SKM-1 treated with dmso at 0.1 percent for 144 hours (cell line): ENCODE measurements around the gene GABRG2.
"Not testable (repeated sequence)": the region's sequence is repeated elsewhere in the genome, so short reads cannot be mapped to it uniquely, and the experiment has no call there.

Source experiments
- DNase-seq: peaks from one replicate; lab custom pipeline; 2025; ENCODE audit not compliant: unreplicated experiment; lab: John Stamatoyannopoulos, UW

Gene GABRG2

DNA sequence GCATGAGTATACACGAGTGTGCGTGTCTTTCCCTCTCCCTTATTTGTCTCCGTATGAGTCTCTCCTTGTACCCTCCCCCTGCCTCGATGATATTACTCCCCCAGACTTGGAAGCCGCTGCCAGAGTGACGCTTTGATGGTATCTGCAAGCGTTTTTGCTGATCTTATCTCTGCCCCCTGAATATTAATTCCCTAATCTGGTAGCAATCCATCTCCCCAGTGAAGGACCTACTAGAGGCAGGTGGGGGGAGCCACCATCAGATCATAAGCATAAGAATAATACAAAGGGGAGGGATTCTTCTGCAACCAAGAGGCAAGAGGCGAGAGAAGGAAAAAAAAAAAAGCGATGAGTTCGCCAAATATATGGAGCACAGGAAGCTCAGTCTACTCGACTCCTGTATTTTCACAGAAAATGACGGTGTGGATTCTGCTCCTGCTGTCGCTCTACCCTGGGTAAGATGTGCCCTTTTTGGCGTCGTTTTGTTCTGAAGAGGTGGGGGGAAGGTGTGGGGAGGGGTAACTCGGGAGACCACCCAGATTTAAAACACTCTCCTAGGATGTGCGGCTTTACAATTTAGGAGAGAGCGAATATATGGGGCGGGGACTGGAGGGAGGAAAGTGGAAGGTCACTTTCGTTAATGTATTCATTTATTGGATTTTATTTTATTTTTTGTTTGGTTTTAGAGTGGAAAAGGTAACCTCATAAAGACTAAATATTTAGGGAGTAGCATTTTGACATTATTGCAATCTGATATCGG lies at the start of gene GABRG2:
Gene GABRG2, plus strand, starts transcription at position 119 of the 757 bp plus-strand sequence. Its CDS starts 227 bp downstream, at position 346.
- no peak for DNase-seq

DNA sequence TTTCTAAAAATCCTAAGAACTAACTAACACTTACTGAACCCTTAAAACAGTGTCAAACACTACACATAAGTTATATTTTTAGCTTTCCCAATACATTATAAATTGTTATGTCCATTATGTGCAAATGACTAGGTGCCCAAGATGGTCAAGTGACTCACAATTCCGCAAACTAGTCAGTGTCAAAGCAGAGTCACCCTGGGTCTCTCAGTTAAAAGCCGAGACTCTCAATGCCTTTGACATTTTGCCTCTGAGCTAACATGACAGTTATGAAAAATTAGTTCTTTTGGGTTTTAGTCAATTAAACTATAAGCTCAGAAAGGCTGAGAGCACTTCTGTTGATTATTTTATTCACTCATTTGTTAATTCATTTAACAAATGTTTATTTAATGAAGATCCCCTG lies 42.3 kb upstream of the GABRG2 start:
- DNase-seq: no peak

DNA sequence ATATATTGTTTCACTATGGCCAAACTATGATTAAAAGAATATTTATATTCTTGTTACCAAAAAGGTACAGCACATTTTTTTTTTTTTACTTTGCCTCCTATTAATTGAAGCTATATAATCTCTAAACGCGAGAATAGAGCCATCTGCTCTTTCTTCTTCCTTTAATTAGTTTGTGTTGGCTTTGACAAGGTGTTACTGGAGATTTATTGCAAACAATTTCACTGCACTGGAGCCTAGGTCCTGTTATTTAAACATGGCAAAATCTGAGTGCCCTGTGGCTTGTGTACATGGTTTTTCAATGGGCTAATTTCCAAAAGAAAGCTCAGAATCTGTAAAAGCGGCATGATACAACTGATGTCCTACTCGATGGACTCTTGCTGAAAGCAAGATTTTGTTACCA lies 40.8 kb upstream of the GABRG2 start:
- no peak for DNase-seq

DNA sequence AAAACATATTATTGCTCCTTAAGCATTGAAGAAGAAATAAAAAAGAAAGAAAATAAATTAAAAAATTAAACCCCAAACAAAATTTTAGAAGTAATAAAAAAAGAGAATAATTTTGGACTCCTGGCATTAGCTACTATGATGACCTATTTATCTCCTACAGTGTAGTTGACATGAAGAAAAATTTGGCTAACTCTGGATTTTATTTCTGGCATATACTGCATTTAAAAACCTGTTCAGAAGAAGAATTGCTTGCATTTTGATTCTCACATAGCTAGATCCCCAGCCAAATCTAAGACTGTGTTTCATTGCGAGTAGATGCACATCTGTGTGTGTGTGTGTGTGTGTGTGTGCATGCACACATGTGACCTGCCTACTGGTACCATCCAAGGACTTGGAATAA lies 30.1 kb upstream of the GABRG2 start:
- no peak for DNase-seq

DNA sequence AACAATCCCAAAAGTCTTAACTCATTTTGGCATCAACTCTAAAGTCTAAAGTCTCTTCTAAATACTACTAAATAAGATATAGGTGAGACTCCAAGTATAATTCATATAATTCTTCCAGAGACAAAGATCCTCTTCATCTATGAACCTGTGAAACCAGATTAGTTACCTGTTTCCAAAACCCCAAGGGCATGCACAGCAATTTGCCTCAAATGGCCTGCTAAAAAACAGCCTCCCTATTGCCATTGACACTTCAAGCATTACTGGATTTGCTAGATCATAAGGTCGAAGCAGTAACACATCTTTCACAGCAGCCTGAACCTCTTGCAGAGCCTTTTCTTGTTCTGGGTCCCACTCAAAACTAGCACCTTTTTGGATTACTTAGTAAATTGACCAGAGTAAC lies 20.3 kb upstream of the GABRG2 start:
- no peak for DNase-seq

DNA sequence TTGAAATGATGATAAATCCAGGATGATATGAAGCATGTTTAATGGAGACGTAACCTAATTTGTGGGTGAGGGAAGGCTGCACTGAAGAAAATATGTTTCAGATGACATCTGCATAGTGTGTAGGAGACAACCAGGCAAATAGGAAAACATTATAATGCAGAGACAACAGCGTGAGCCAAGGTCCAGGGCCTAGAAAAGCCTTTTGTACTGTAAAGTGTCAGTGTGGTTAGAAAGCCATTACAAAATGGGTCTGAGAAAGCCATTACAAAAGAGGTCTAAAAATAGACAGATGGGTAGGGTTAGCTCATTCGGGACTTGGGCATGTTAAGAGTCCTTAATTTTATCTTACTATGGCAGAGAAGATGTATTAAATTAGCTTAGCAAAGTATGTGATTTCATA lies 14.9 kb upstream of the GABRG2 start:
- peak; percentile 44 for DNase-seq

DNA sequence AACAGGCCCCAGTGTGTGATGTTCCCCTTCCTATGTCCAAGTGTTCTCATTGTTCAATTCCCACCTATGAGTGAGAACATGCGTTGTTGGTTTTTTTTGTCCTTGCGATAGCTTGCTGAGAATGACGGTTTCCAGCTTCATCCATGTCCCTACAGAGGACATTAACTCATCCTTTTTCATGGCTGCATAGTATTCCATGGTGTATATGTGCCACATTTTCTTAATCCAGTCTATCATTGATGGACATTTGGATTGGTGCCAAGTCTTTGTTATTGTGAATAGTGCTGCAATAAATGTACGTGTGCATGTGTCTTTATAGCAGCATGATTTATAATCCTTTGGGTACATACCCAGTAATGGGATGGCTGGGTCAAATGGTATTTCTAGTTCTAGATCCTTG lies 12.5 kb upstream of the GABRG2 start:
- DNase-seq: not testable (repeated sequence)

DNA sequence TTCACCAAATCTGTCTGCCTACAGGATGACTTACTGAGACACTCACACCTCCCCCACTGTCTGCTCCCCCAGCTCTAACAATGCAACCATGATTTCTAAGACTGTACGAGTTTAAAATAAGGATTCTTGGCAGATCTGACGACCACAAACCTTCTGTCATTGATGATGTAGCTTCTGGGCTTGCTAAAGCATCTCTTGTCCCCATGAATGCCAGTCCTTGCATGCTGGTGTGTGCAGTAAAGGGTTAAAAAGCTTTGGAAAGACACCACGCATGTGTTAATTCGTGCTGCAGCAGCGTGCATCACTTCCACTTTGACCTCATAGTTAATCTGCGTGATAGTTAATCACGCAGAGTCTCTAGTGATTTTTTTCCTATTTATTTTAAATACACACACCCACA lies 411 bp upstream of the GABRG2 start:
- no peak for DNase-seq

DNA sequence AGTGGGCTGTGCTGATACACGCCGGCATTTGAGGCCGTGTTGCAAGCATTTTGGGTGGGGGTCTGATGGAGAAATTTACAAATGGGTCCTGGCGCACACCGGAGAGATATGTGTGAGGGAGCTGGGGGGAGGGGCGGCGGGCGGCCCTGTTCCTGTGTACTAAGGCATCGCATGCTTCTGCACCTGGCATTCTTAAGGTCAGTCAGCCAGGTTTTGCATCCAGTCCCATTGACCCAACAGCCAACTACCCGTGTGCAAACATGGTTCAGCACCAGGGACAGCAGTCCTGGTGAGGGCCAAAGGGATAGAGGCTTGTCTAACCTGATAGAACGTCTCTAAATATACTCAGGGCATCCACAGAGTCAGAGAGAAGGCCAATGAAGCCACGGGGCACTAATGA lies 839 bp downstream of the GABRG2 start:
- DNase-seq: no peak

DNA sequence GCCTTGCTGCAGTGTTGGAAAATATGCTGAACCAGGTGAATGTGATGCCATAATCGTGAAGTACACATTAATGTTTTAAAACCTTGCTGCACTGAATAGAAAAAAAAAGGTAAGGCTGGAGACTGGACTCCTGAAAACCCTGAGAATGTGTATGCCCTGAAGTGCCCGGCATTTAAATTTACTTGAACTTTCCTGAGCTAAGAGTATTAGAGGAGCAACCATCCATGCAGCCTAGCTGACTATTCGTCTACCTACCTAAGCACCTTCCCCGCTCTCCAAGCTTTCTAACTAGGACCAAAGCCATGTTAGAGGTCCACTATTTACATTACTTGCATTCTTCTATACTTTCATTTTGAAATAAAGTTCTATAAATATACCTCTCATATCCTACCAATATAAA lies 1.4 kb downstream of the GABRG2 start:
- DNase-seq: no peak

DNA sequence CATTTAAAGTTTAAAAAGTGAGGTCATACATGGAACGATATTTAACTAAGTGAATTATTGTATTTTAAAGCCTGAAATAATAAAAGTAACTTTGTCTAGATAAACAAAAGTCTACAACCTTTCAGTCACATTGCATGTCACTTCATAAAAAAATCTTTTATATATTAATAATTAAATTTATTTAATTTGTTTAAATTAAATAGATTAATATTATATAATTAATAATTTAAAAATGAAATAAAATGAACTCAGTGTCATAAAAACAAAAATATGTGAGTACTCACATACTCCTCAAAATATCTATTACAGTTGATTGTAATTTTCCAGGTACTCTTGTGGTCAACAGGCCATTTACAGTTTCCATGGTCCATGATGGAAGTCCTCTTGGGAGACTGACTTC lies 11.2 kb downstream of the GABRG2 start:
- DNase-seq: no peak

DNA sequence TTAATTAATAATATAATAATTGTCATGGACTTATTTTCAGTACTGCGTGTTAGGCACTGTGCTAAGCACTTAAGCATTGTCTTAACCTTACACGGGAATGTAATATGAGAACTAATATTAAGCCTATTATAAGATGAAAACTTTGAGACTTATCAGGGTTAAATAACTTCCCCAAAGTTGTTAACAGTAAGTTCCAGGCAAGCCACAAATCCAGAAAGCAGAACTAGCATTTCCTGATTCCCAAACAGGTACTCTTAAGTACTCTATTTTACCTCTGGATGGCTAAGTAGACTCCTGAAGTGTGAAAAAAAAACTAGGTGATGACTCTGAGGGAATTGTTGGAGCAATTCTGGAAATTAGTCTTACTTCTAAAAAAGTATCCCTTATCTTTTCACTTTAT lies 23.8 kb downstream of the GABRG2 start:
- DNase-seq: peak; percentile 1

DNA sequence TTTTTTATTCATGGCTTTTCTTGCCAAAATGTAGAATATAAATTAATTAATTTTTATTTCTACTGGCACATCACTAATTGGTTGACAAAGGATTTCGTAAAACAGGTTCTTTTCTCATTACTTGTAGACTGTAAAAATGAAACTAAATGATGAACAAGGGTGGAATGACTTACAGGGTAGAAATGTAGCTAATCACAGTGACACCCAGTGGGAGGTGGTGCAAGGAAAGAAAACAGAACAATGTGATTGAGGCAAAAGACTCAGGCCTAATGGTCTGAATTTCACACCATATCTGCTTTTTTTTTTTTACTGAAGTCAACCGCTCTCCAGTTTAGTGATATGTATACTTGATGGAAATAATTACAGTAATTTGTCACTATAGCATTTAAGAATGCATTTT lies 28.9 kb downstream of the GABRG2 start:
- DNase-seq: no peak

DNA sequence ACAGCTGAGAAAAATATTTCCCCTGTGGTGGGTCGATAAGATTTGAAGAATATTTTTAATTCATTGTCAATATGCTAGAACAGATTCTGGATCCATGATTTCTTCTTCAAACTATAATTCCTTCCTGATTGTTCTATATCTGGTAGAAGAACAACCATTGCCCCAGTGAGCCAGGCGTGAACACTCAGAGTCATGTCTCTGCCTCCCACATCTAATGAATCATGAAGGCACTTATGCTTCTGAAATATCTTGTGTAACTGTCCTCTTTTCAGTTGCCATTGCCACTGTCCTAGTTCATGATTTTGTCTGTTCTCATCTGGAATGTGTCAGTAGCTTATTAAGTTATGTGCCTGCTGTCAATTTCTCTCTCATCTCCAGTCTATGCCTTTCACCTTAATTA lies 40.0 kb downstream of the GABRG2 start:
- DNase-seq: no peak

DNA sequence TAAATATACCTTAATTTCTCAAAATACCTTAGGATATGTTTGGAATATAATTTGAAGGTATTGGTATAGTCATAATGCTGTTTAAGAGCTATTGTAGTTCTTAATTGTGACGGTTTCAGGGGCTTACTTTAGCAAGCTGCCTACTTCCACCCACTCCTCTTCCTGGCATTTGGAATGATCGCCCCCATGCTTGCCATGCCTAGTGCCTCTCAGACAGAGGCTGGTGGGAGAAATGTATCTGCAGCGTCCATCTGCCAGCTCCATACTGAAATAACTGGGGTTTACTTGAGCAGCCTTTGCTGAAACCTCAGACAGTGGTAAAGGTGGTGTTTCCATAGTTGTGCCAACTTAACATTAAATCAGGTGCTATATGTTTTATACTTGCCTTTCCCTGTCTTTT lies 52.2 kb downstream of the GABRG2 start:
- DNase-seq: no peak

DNA sequence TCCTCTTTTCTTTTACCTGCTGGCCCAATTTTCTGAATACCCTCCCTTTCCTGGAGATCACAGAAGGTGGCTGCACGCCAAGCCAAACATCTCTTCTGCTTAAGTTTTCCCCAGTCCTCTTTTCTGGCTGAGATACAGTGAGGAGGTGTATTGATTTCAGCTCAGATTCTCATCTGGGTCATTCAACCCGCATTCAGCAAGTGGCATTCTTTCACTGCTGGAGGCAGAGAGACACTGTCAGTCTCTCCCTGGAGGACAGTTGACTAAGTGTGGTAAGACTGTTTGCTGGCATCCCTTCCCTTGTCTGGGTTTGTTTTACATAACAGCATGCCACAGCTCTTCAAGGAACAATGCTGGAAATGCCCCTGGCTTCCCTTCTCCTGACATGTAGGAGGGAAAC lies 60.5 kb downstream of the GABRG2 start:
- DNase-seq: no peak

DNA sequence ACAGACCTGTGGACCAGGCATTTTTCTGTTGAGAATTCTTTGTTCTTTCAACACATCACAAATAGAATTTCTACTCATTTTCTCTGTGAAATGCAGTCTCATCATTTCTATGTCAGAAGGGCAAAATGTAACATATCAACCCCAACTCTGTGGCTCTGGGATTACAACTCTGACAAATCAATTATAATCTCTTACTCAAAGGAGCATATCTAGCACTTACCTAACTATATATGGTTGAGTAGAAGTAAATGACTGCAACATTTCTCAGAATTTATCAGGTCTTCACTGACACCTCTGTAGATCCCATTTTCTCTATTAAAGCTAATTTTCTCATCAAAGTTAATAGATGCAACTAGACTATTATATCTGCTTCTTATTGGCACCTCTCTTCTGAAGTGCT lies 64.8 kb downstream of the GABRG2 start:
- no peak for DNase-seq

DNA sequence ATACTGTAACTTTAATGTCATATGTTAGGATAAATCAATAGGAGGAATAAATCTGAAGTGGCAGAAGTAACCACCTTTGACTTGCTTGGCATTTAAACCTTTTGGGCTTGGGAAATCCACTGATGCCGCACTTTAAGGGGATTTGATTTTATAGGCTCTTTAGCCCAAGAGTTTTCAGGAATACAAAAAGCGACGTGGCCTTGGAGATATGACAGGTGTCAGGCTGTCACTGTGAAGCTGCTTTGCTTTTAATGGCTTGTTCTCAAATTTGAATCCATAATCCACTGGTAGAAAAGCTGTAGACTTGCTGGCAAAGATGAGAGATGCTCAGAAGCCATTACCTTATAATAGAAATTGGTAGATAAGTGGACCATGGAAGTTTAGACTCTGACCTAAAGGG lies 71.6 kb downstream of the GABRG2 start:
- DNase-seq: no peak

DNA sequence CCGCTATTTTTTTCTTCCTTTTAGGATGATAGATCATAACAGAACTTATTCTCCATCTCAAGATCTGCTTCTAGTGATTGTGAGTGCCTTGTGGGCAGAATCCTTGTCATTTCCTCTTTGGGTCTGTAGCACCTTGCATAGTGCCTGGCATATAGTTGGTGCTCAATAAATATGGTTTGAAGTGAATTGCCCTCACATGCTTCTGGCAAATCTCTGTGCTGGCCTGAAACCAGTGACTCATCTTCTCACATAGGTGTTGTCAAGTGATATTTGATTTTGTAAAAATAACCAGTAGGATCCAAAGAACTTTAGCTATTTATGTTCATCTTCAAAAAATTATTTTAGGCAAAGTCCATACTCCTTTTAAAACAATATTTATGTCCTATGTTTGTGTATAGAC lies 86.7 kb downstream of the GABRG2 start:
- no peak for DNase-seq

DNA sequence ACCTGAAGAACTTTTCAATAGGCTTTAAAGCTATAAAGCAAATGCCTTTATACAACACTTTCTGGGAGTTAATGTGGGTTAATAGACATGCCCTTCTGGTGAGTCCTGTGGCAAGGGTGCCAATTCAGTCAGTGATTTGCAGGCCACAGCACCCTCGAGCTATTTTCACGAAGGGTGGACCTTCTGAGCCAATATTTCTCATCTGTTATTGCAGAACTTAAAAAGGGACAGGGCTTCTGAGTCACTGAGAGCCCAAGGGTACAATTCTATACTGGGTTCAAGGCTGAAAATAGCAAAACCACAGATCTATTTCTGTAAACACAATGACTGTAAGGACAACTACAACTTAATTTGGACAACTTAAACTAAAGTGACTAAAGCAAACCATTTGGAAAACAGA lies 92.8 kb downstream of the GABRG2 start:
- no peak for DNase-seq

DNA sequence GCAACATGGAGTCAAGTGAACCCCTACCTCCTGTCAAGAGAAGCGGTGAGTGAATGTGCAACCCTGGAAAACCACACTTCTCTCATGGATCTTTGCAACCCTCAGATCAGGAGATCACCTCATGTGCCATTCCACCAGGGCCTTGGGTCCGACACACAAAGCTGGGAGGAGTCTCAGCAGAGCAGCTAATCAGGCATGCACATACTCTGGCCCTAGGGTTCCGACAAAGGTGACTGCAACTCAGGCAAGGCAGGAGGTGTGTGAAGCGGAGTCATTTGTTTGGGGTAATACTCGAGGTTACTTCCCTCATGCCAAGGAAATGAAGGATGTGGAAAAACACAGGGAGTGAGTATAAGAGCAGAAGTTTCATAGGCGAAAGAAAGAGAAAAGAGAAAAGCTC lies 96.1 kb downstream of the GABRG2 start:
- DNase-seq: no peak

DNA sequence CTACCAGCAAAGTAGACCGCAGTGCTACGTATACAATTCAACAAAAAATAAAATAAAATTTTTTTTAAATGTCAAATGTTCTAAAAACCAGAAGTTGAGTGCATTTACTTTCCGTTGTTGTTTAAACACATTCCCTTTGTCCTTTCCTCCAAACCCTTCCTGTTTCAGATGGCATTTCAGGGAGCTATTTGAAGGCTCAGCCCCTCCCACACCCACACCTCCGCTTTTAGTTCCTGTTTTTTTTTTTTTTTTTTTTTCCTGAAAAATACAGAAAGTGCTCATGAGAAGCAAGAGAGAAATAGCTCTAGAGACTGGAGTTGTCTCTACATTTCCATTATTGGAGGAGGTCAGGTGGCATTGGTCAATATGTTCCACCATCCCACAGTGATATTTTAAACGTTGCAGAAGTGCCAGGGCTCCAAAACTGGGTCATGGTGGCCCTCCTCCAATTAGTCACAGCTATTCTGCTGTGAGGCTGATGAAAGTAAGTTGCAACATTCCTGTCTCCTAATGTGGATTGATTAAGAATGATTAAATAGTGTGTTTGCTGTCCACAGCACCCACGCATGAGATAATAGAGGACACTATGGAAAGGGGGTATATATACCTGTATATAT lies 106.9 kb downstream of the GABRG2 start:
- peak; percentile 4 for DNase-seq

DNA sequence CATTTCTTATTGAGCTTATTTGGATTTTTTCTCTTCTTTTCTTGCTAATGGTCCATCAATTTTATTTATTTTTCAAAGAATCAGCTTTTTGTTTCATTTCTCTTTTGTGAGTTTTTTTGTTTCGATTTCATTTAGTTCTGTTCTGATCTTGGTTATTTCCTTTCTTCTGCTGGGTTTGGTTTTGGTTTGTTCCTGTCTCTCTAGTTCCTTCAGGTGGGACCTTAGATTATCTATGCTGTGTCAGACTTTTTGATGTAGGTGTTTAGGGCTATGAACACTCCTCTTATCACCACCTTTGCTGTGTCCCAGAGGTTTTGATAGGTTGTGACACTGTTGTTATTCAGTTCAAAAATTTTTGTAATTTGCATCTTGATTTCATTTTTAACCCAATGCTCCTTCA lies 119.8 kb downstream of the GABRG2 start:
- no peak for DNase-seq
